IMR-90 (cell line): Measurements from ENCODE around the gene ZC2HC1B. TPM values are rescaled to one million over a fixed set of nuclear protein-coding genes. Genes with fewer than 3 reads are reported as not detected.

Experiments used
- ATAC-seq: fragments of 200-7000 bp; cut with Tn5 transposase; 2 replicates; pipeline ENCODE4 v1.9.1; 2020; ENCODE audit warnings: low read depth, mild to moderate bottlenecking, moderate library complexity
- BruUV-seq: library from RNA; stranded (reverse); fragments of 400-500 nt; replicated peaks from 2 replicates; lab custom pipeline; 2021; lab: Mats Ljungman, UMichigan
- CTCF ChIA-PET: fragments of 300-600 bp; formaldehyde crosslinking; extraction: SDS; loops from one replicate; lab custom pipeline; 2021; ENCODE audit warnings: antibody characterized with exemption; lab: Yijun Ruan, JAX
- POLR2A ChIA-PET: fragments of 300-600 bp; sonication (Branson Sonifier 250); formaldehyde crosslinking; loops from one replicate; lab custom pipeline; 2022; ENCODE audit warnings: antibody characterized with exemption; ENCODE audit not compliant: unreplicated experiment; lab: Charles Lee
- DNase-seq: peaks from one replicate; pipeline ENCODE4 v3.0.0; 2013
- H2AFZ ChIP-seq: replicated peaks from 2 replicates; pipeline ENCODE3; 2013; ENCODE audit warnings: low read length, mild to moderate bottlenecking; ENCODE audit not compliant: poor library complexity
- H2AK5ac ChIP-seq: 2 replicates; pipeline ENCODE4 v1.6.1; 2013; ENCODE audit warnings: low read depth, low read length, inconsistent platforms
- H2AK9ac ChIP-seq: replicated peaks from 2 replicates; pipeline ENCODE3; 2013; ENCODE audit warnings: mild to moderate bottlenecking, low read depth, low read length, moderate library complexity; ENCODE audit not compliant: poor library complexity
- H2BK120ac ChIP-seq: 2 replicates; pipeline ENCODE4 v1.6.1; 2013; ENCODE audit warnings: low read depth, low read length, inconsistent platforms
- H2BK15ac ChIP-seq: 3 replicates; pipeline ENCODE4 v1.6.1; 2013; ENCODE audit warnings: low read depth, low read length, inconsistent platforms
- H2BK20ac ChIP-seq: 2 replicates; pipeline ENCODE4 v1.6.1; 2013; ENCODE audit warnings: low read depth, mild to moderate bottlenecking, inconsistent platforms, low read length, moderate library complexity
- H2BK5ac ChIP-seq: 2 replicates; pipeline ENCODE4 v1.6.1; 2013; ENCODE audit warnings: mild to moderate bottlenecking, low read depth, low read length, inconsistent platforms; ENCODE audit not compliant: poor library complexity, severe bottlenecking
- H3K14ac ChIP-seq: replicated peaks from 2 replicates; pipeline ENCODE4 v1.6.1; 2013; ENCODE audit warnings: low read depth, low read length, inconsistent platforms
- H3K18ac ChIP-seq: 2 replicates; pipeline ENCODE4 v1.6.1; 2013; ENCODE audit warnings: low read depth, low read length, control low read depth
- H3K23ac ChIP-seq: 2 replicates; pipeline ENCODE4 v1.6.1; 2013; ENCODE audit warnings: low read depth, low read length, inconsistent platforms
- H3K27ac ChIP-seq: 2 replicates; pipeline ENCODE4 v1.5.1; 2013; ENCODE audit warnings: mild to moderate bottlenecking, control low read depth, low read length; ENCODE audit not compliant: insufficient read depth
- H3K27me3 ChIP-seq: 2 replicates; pipeline ENCODE4 v1.6.1; 2013; ENCODE audit warnings: low read length; ENCODE audit not compliant: control insufficient read depth, insufficient read depth
- H3K36me3 ChIP-seq: 2 replicates; pipeline ENCODE4 v1.6.1; 2013; ENCODE audit warnings: low read length, mixed read lengths; ENCODE audit not compliant: control insufficient read depth, insufficient read depth
- H3K4ac ChIP-seq: 2 replicates; pipeline ENCODE4 v1.6.1; 2013; ENCODE audit warnings: low read depth, low read length, inconsistent platforms
- H3K4me1 ChIP-seq: 2 replicates; pipeline ENCODE4 v1.6.1; 2013; ENCODE audit warnings: low read length, mixed read lengths; ENCODE audit not compliant: control insufficient read depth, insufficient read depth
- H3K4me2 ChIP-seq: 2 replicates; pipeline ENCODE4 v1.6.1; 2013; ENCODE audit warnings: low read depth, mild to moderate bottlenecking, control low read depth, low read length, moderate library complexity
- H3K4me3 ChIP-seq: 2 replicates; pipeline ENCODE4 v1.5.1; 2013; ENCODE audit warnings: low read depth, mild to moderate bottlenecking, control low read depth, low read length, moderate library complexity; ENCODE audit not compliant: insufficient read depth
- H3K56ac ChIP-seq: 2 replicates; pipeline ENCODE4 v1.6.1; 2013; ENCODE audit warnings: low read length, inconsistent platforms; ENCODE audit not compliant: insufficient read depth; ENCODE audit errors: extremely low read depth
- H3K79me1 ChIP-seq, 2 experiments: 2 replicates each; pipeline ENCODE4 v1.6.1; 2013; ENCODE audit warnings: low read length in 2 of 2, inconsistent platforms in 1 of 2, low read depth in 1 of 2
- H3K9ac ChIP-seq: 2 replicates; pipeline ENCODE4 v1.6.1; 2013; ENCODE audit warnings: low read depth, low read length, control low read depth
- H3K9me1 ChIP-seq: 2 replicates; pipeline ENCODE4 v1.6.1; 2013; ENCODE audit warnings: low read length, inconsistent platforms; ENCODE audit not compliant: insufficient read depth
- H3K9me3 ChIP-seq: 2 replicates; pipeline ENCODE4 v1.6.1; 2013; ENCODE audit warnings: low read length; ENCODE audit not compliant: control insufficient read depth, insufficient read depth
- H4K20me1 ChIP-seq: 2 replicates; pipeline ENCODE4 v1.6.1; 2013; ENCODE audit warnings: low read length, inconsistent platforms; ENCODE audit not compliant: insufficient read depth
- H4K5ac ChIP-seq: 2 replicates; pipeline ENCODE4 v1.6.1; 2013; ENCODE audit warnings: mild to moderate bottlenecking, low read depth, low read length, control low read depth
- H4K8ac ChIP-seq, 2 experiments: 2 replicates each; pipeline ENCODE4 v1.6.1; 2013; ENCODE audit warnings: low read depth in 2 of 2, low read length in 2 of 2, control low read depth in 1 of 2, inconsistent platforms in 1 of 2
- H4K91ac ChIP-seq: 2 replicates; pipeline ENCODE4 v1.6.1; 2013; ENCODE audit warnings: low read depth, low read length, inconsistent platforms; ENCODE audit not compliant: insufficient read depth
- CHD1 ChIP-seq: IDR thresholded peaks from 2 replicates; pipeline ENCODE4 v1.6.1; 2012; ENCODE audit warnings: low read depth, low read length, improper control_type of control experiment
- ELK1 ChIP-seq: fragments of 150-350 bp; IDR thresholded peaks from 2 replicates; pipeline ENCODE4 v1.6.1; 2016; ENCODE audit warnings: low read depth, mild to moderate bottlenecking, low read length, moderate library complexity, borderline replicate concordance
- MAFK ChIP-seq: IDR thresholded peaks from 2 replicates; pipeline ENCODE4 v1.6.1; 2012; ENCODE audit warnings: low read depth, low read length, improper control_type of control experiment
- RAD21 ChIP-seq: IDR thresholded peaks from 2 replicates; pipeline ENCODE4 v1.6.1; 2012; ENCODE audit warnings: low read length, improper control_type of control experiment
- RFX5 ChIP-seq: IDR thresholded peaks from 2 replicates; pipeline ENCODE4 v1.8.0; 2012; ENCODE audit warnings: low read depth, mild to moderate bottlenecking, low read length, moderate library complexity
- WGBS, 2 experiments: methylation state at CpG; one replicate each; pipeline versions ENCODE4 v1.1.5 to v1.1.7; 2013; ENCODE audit warnings: missing lambda C conversion rate in 2 of 2; ENCODE audit not compliant: insufficient read length in 1 of 2; ENCODE audit errors: extremely low coverage in 2 of 2; 5-methylcytosine and 5-hydroxymethylcytosine counted together
- dilution Hi-C: fragments of 300-500 bp; cut with HindIII; formaldehyde crosslinking; loops from one replicate; pipeline ENCODE4 v1.14.3; 2018; ENCODE audit warnings: low sequenced_read_pairs; ENCODE audit not compliant: unreplicated experiment
- in situ Hi-C: fragments of 300-500 bp; cut with MboI; formaldehyde crosslinking; loops from 3 replicates; pipeline ENCODE4 v1.14.3; 2019; ENCODE audit warnings: low sequenced_read_pairs, inconsistent platforms, mixed read lengths
- intact Hi-C: fragments of 100-400 bp; cut with micrococcal nuclease; formaldehyde crosslinking; loops from 2 replicates; pipeline ENCODE4 v1.10.0; 2022
- polyA plus RNA-seq, 3 experiments: library from polyadenylated mRNA; depleted of rRNA; stranded (reverse); fragments of >200 nt; gene quantifications; 2 replicates each; pipeline ENCODE4 v1.2.3, GENCODE V29; 2012; ENCODE audit warnings: low replicate concordance in 1 of 3
- total RNA-seq: library from RNA; depleted of rRNA; stranded (reverse); fragments of >200 nt; gene quantifications from 2 replicates; pipeline ENCODE4 v1.2.3, GENCODE V29; 2012

Gene ZC2HC1B
- total and polyA plus RNA-seq, 2 of the 4 experiments (the other 2 are of a cell fraction): not detected

GRCh38 chr6:143842902-143843676, 21.2 kb upstream of the ZC2HC1B start, which contains the start of gene LTV1 (continued):
- TF ChIP-seq ELK1 (no peak), RFX5 (no peak), MAFK (no peak)

- Histone ChIP-seq H4K5ac (peak overlapping the region; percentile 73), H2AK9ac (peak overlapping the region; percentile 95), H3K9me3 (no peaks in the 10 kb centered on the region), H2AFZ (peak overlapping the region; percentile 99), H3K56ac (peak overlapping the region; percentile 45), H3K14ac (peak overlapping the region; percentile 85), H2BK120ac (peak overlapping the region; percentile 57; the same call in 1 of the 2 replicates), H3K9ac (peak overlapping the region; percentile 97), H3K27me3 (no peaks in the 10 kb centered on the region), H3K9me1 (peaks cover 4% of the 10 kb centered on the region), H3K4me1 (peaks cover 3% of the 10 kb centered on the region; the same call in 1 of the 2 replicates), H2BK20ac (no peak overlapping the region), H4K8ac (peak overlapping the region; percentile 94 to 95), H3K36me3 (peaks cover 19% of the 10 kb centered on the region), H3K18ac (no peak overlapping the region; the same call in 1 of the 2 replicates), H2BK5ac (peak overlapping the region; percentile 80), H3K23ac (peak overlapping the region; percentile 90), H4K20me1 (no peaks in the 10 kb centered on the region), H4K91ac (peak overlapping the region; percentile 84), H3K4me3 (peak overlapping the region; percentile 86), H3K4ac (peak overlapping the region; percentile 90), H2AK5ac (peak overlapping the region; percentile 93), H3K27ac (peak overlapping the region; percentile 88), H3K79me1 (peaks cover 22 to 40% of the 10 kb centered on the region in 2 experiments; a peak in 3 of 4 replicates), H3K4me2 (peak overlapping the region; percentile 99), H2BK15ac (no peak overlapping the region)
- TF ChIP-seq CHD1 (no peak), RAD21 (no peak)
- in situ Hi-C loops: no loop called here
- no TSS peak for BruUV-seq
- 0% methylated on average over 6 of the region's 9 CpGs; no CpG with 5 or more reads in 1 of the 2 experiments for WGBS, 2 experiments
- ChIA-PET POLR2A (no interaction called here), CTCF (interaction anchor here (0.7 to 1.5 kb wide), 2 partner anchors 20 to 193 kb away, joined by 3 to 4 read pairs; no protein-coding TSS in a partner anchor)
- intact Hi-C loops: loop anchor here (1.0 to 10.0 kb wide), 3 partner anchors 165 to 268 kb away; no protein-coding TSS in a partner anchor
- no peak for DNase-seq
- ATAC-seq: peak; percentile 4; the same call in 1 of the 2 replicates
- dilution Hi-C loops: no loop called here
Observed at GRCh38 chr6:143843677-143843999, 20.6 kb upstream of the ZC2HC1B start.
